Caki2 (cell line): ENCODE data around the gene FBXW8. TPM values are rescaled to one million over a fixed set of nuclear protein-coding genes. Genes with fewer than 3 reads are reported as not detected.

Experiments
- DNase-seq: peaks from one replicate; pipeline ENCODE4 v3.0.0-alpha.2; 2015; ENCODE audit warnings: low read depth
- in situ Hi-C: cut with HindIII; loops from 2 replicates; pipeline ENCODE4 v1.10.0; 2016; ENCODE audit warnings: low sequenced_read_pairs, low pct_unique_long_range_greater_than_20kb, mixed read lengths
- total RNA-seq: library from RNA; depleted of rRNA; stranded (reverse); fragments of >200 nt; shearing (Covaris generic); gene quantifications from 2 replicates; pipeline ENCODE4 v1.2.3, GENCODE V29; 2014; ENCODE audit warnings: low replicate concordance

Gene FBXW8
- total RNA-seq, 1 experiment from 2014 or later = 20.9 TPM

DNA sequence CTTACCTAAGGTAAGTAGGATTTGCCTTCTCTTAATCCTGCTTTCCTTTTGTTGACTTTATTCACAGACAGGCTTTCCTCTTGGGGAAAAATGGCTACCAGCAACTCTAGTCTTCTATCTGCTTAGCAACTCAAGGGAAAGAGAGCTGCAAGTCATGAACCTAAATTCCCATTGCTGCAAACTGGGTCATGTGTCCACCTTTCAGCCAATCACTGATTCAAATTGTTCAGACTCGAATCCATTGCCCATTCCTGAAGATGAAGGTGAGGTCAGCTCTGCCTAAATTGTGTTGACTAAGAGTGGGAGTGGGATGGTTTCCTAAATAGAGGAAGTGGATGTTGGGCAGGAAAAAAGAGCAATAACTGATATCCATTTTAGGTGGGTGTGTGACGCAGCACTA is 7.7 kb downstream of the FBXW8 start:
- no peak for DNase-seq
- in situ Hi-C loops = no loop called here

GRCh38 chr12:116919247-116919661 is 8.5 kb downstream of the FBXW8 start:
- in situ Hi-C loops = no loop called here
- no peak for DNase-seq

DNA sequence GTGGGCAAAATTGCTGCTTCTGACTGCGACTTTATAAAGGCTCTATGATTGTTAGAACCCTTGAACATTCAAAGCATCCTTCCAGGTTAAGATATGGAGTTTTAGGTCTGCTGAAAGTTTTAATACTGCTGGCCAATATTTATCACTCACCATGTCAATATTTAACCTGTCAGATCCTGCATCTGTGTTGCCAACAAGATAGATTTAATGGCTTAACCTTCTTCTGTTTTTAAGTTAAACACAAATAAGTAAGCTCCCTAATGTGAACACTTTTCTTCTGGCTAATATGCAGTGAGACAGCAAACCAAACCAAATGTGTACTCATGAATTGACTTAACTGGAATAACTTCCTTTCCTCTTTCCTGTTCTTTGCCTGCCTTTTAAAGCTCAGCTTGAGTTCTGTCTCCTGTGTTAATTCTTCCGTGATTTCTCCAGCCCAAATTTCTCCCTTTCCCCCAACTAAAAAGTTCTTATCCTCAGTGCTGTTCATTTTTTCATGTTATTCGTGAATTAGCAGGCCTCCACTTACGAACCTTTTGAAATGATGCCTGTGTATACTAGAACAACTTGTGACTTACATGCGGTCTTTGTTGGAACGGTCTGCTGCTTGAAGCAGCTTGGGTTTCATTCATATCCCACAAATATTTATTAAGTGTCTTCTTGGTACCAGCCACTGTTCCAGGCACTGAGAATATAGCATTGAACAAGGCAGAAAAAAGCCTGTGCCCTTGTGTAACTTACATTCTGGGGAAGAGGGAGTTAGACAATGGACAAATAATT is 9.1 kb downstream of the FBXW8 start:
- DNase-seq = no peak
- in situ Hi-C loops = no loop called here

DNA sequence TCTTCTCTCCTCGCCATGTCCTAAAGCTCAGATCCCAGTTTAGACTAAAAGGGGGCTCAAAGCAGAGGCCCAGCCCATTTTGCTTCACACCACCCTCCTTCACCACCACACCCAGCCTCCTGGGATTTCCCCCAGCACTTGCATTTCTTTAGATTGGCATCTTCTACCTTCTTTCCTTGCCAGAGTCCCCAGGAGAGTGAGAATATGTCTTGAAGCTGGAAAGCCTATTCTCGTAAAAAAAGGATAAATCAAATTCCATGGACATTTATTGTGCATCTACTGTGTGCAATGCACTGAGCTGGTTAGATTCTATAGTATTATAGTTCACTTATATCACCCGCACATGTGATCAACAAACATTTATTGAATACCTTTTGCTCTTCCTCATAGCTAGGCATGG is 10.2 kb downstream of the FBXW8 start:
- no peak for DNase-seq
- in situ Hi-C loops = no loop called here

- no peak for DNase-seq
- in situ Hi-C loops = no loop called here
Measured at GRCh38 chr12:116922194-116922897, 11.6 kb downstream of the FBXW8 start.

GRCh38 chr12:116924558-116925453 is 14.1 kb downstream of the FBXW8 start:
- in situ Hi-C loops = no loop called here
- DNase-seq = peak; percentile 16

DNA sequence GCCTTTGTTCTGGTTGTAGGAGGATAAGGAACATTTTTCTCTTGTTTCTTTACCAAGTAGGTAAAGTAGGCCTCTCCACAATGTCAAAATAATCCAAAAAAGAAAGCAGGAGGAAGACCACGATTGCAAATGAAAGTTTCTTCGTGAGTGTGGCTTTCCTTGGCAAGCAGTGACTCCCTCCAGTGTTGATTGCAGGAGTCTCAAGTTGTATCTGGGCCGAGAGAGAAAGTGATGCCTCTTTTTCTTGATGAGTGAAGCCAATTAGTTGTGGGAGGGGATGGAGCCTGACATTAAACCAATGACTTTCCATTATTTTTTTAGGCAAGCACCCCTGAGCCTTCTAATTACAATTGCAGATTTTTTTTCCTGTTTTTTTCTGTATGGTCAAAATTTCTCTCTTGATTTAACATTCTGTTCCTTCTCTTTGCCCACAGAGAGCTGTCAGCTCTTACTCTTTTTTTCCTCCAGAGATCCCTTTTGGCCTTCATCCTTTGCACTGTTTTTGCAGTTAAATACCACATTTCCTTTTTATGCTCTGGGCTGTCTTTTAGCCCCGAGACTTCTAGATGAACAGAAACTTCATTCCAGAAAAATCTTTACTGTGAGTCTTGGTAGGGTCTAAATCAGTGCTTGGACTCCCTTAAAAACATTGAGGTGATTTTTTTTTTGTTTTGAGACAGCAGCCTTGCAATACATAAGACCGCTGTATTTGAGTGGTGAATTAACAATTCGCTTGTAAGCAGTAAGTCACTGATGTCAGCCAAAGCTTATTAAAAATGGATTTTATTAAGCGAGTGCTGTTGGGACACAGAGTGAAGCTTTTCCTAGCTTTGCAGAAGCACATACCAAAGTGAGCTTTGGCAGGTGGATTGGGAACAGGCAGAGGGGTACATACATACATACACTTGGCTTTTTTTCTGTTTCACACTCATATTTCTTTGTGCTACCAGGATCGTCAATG is 15.8 kb downstream of the FBXW8 start:
- no peak for DNase-seq

DNA sequence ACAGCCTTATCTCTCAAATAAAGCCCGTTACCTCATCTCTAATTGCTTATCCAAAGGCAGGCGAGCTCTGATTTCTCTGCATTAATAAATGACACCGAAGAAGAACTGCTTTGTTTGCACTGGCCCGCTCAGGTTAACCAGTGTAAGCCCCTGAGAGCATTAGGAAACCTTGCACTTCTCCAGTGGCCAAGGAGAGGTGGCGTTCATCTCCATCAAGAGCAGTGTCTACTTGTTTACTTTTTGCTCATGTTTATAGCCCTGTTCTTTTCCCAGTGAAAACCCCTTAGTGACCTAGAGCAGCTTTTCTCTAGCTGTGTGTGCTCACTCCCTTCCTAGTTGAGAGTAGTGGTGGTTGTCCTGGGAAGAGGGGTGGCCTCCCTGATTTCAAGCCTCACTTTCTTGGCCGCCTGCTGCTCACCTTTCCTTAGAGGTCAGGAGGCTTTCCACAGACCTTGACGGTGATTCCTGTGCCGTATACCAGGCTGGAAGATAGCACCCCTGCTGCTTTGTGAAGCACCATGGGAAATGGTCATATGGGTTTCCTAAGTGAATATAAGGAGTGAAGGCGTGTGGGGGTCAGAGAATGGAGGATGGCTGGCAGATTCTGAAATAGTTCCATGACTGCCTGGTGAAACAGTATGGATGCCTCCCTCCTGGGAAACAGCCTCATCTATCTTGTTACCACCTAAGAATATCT is 16.6 kb downstream of the FBXW8 start:
- in situ Hi-C loops = no loop called here
- no peak for DNase-seq

More for the DNA sequence above, 15.8 kb downstream of the FBXW8 start:
- in situ Hi-C loops = no loop called here

- in situ Hi-C loops = no loop called here
- no peak for DNase-seq
Measured at GRCh38 chr12:116928504-116928903, 17.8 kb downstream of the FBXW8 start.

DNA sequence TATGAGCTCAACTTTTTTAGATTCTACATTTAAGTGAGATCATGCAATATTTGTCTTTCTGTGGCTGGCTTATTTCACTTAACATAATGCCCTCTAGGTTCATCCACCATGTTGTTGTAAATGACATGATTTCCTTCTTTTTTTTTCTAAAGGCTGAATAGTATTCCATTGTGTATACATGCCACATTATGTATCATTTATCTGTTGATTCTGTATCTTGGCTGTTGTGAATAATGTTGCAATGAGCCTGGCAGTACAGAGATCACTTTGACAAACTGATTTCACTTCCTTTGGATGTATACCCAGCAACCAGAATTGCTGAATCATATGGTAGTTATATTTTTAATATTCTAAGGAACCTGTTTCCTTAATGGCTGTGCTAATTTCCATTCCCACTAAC is 19.1 kb downstream of the FBXW8 start:
- DNase-seq = no peak
- in situ Hi-C loops = no loop called here

DNA sequence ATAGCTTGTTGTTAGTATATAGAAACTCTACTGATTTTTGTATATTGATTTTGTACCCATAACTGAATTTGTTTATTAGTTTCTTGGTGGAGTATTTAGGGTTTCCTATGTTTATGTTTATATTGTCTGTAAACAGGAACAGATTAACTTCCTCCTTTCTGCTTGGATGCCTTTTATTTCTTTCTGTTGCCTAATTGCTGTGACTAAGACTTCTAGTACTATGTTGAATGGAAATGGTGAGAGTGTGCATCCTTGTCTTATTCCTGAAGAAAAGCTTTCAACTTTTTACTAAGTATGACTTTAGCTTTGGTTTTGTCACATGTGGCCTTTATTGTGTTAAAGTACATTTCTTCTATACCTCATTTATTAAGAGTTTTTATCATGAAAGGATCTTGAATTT is 20.9 kb downstream of the FBXW8 start:
- in situ Hi-C loops = no loop called here
- DNase-seq = no peak

DNA sequence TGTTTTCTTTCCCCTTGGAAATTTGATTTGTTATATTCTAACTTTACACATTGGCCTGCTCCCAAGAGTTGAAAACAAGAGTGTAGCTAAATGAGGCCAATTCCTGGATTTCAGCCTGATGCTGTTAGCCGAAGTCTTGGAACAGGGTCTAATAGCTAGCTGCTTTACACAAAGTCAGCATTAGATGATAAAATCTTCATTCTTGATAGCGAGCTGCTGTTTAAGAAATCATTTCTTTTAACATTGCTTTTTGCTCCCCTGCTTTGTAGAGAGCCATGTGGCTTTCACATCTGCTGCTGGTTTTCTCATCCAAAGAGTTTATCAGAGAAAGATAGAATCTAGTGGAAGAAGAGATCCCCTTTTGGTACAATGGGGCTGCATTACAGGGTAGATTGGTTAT is 22.3 kb downstream of the FBXW8 start:
- DNase-seq = no peak
- in situ Hi-C loops = no loop called here

- in situ Hi-C loops = no loop called here
- no peak for DNase-seq
Measured at GRCh38 chr12:116933512-116934246, 22.9 kb downstream of the FBXW8 start.

GRCh38 chr12:116934908-116935705 is 24.4 kb downstream of the FBXW8 start:
- DNase-seq = no peak
- in situ Hi-C loops = no loop called here

GRCh38 chr12:116937640-116938039 is 26.9 kb downstream of the FBXW8 start:
- in situ Hi-C loops = no loop called here
- DNase-seq = no peak

DNA sequence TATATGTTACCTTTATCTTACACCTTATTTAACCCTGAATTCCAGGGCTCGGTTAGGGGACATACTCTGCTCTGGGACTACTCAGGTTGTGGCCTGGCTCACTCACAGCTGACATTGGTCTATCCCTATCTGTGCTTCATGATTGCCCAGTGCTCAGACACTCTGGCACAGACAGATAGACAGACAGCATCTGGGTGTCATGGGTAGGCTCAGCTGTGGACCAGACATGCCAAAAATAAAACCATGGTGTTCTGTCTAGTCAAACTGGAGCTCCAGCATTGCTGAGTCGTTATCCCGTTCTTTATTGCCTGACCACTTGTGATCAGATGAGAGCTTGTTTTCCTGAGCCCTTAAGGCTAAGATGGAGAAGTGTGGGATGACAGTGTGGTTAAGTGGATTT is 29.0 kb downstream of the FBXW8 start:
- in situ Hi-C loops = no loop called here
- DNase-seq = no peak
